Body of pancreas (tissue), 4 donors: Measurements from ENCODE around the gene IKZF3.

Experiments
- CTCF ChIP-seq, 7 experiments: fragments of 450-650 bp in 4 of 7; fragments of 200-600 bp in 3 of 7; sonication (generic) in 3 of 7; IDR thresholded peaks; one replicate each; pipeline ENCODE4 v1.5.1; 2016 to 2019; ENCODE audit warnings: antibody characterized with exemption in 7 of 7
- POLR2A ChIP-seq, 3 donors: fragments of 450-650 bp; IDR thresholded peaks; one replicate each; pipeline ENCODE4 v1.6.1; 2016; ENCODE audit warnings: antibody characterized with exemption in 3 of 3, mild to moderate bottlenecking in 2 of 3

GRCh38 chr17:39834017-39834416, 30.1 kb downstream of the IKZF3 start:
- TF ChIP-seq CTCF (IDR thresholded peaks at IDR 0.05): no peak
- no peak for TF ChIP-seq POLR2A (IDR thresholded peaks at IDR 0.05)
